ENCODE results near the gene GON4L.

- TF ChIP-seq POLR2A (IDR thresholded peaks at IDR 0.05; ENCODE audit: low read depth, low read length) (no peak), CTCF (conservative IDR thresholded peaks at IDR 0.05; ENCODE audit: low read depth, low read length) (no peak), FOS (IDR thresholded peaks at IDR 0.05; ENCODE audit: low read depth, low read length) (no peak), MXI1 (IDR thresholded peaks at IDR 0.05; ENCODE audit: borderline replicate concordance, low read depth, low read length) (no peak), RCOR1 (IDR thresholded peaks at IDR 0.05; ENCODE audit: insufficient replicate concordance, low read length) (no peak)
These were observed 40.7 kb downstream of the GON4L start for GRCh38 chr1:155816351-155816750.

Measured in IMR-90 (cell line).